ENCODE data around the gene NEK11.
"Not testable (repeated sequence)": the region's sequence is repeated elsewhere in the genome, so short reads cannot be mapped to it uniquely, and the experiment has no call there.

The NEK11 gene

DNA sequence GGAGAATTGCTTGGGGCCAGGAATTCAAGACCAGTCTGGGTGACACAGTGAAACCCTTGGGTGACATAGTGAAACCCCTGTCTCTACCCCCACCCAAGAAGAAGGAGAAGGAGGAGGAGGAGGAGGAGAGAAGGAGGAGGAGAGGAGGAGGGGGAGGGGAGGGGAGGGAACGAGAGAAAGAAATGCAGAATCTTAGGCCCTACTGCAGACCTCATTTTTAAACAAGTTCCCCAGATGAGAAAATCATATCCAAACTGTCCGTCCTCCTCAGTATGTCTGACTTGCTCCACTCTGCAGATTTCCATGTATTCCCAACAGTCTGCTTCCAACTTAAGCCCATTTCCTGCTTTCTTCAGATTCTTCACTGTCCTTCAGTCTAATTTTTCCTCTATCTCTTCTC is 291.0 kb downstream of the NEK11 start:
- FAIRE-seq = no peak

DNA sequence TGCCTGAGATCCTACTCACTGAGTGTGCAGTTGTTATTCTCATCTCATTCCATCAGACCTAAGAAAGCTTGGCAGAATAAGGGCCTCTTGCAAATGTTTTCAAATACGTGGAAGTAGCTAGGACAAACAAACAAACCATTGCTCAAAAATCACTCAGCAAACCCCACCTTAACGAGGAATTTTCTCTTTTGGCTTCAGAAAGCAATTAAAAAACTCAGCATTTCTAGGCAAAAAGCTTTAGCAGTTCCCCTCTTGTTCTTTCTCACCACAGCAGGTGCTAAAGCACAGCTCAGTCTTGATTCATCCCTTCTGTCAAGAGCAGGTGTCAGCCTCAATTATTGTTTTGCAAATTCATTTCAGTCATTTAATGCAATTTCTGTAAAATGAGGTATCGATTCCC is 296.3 kb downstream of the NEK11 start:
- no peak for FAIRE-seq

DNA sequence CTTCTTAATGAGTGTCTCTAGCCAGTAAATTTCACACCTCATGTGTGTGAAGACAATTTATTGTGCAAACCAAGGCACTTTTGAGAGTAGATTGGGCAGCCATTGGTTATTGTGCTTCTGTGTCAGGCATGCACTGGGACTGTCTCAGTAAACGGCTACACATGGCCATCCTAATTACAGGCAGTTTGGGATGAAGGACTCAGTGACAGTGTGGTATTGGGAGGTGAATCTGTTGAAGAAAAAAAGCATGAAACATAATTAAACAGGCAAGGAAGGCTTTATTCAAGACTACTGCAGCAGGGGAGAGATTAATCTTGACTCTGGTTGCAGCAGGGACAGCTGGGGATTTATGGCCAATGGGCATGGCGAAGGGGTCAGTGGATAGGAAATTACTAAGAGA is 297.1 kb downstream of the NEK11 start:
- FAIRE-seq = no peak

DNA sequence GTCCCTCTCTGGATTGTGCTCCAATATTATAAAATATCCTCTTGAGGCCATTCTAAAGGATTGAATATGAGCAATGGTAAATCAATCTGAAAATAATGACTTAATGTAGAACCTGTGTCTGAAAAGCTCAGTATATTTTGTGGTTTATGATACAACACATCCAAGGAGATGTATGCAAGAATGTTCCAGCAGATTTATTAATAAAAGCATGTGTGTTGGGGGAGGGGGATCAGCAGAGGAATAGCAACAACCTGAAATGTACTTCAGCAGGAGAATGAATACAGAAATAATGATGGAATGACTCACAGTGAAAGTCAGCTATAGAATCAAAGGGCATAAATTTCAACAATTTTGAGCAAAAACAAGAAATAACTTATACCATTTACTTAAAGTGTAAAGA is 298.2 kb downstream of the NEK11 start:
- no peak for FAIRE-seq

DNA sequence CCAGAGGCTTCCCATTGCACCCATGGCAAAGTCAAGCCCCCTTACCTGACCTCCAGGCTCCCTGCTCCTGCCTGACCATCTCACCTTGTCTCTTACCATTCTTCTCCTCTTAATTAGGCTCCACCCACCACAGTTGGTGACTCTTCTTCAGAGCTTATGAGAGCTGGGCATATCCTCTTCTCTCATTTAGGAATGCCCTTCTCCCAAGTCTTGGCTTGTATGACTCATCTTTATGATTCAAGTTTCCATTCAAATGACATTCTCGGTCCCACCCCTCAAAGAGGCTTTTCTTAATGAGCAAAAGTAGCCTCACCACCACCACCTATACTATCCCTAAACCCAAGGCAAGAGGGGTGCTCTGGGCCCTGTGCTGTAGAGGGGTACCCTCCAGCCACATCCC is 299.6 kb downstream of the NEK11 start:
- FAIRE-seq = no peak

DNA sequence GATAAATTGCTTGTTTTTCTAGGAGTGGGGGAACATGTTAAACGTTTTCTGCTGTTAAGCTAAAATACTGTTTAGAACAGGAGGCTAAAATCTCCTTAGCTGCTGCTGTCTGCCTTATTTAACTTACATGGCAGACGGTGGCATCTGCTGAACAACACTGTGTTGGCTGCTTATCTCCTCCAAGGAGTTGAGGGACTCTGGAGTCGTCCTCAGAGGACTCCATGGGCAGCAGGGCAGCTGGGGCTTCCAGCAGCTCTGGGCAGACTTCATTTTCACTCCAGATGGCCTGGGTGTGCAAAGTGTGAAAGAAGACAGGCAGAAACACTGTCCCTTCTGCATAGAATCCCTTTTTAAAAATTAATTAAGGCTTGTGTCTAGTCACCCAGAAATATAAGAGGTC is 302.0 kb downstream of the NEK11 start:
- FAIRE-seq = no peak

DNA sequence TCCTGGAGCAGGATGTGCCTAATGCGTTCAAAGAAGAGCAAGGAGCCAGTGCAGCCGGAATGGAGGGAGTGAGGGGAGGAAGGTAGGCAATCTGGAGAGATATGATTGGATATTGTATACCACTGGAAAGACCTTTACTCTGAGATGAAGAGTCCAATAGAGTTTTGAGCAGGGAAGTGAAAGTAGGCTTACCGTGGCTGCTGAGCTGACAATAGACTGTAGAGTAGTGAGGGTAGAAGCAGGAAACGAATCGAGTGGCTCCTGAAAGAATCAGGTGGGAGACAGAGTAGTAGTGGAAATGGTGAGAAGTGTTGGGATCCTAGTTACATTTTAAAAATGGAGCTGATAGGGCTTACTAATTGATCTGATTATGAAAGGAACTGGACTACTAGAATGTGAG is 303.1 kb downstream of the NEK11 start:
- FAIRE-seq = no peak

DNA sequence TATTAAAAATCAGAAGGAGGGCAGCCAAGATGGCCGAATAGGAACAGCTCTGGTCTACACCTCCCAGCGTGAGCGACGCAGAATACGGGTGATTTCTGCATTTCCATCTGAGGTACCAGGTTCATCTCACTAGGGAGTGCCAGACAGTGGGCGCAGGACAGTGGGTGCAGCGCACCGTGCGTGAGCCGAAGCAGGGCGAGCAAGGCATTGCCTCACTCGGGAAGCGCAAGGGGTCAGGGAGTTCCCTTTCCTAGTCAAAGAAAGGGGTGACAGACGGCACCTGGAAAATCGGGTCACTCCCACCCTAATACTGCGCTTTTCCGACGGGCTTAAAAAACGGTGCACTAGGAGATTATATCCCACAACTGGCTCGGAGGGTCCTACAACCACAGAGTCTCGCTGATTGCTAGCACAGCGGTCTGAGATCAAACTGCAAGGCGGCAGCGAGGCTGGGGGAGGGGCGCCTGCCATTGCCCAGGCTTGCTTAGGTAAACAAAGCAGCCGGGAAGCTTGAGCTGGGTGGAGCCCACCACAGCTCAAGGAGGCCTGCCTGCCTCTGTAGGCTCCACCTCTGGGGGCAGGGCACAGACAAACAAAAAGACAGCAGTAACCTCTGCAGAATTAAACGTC is 304.9 kb downstream of the NEK11 start:
- not testable (repeated sequence) for FAIRE-seq

DNA sequence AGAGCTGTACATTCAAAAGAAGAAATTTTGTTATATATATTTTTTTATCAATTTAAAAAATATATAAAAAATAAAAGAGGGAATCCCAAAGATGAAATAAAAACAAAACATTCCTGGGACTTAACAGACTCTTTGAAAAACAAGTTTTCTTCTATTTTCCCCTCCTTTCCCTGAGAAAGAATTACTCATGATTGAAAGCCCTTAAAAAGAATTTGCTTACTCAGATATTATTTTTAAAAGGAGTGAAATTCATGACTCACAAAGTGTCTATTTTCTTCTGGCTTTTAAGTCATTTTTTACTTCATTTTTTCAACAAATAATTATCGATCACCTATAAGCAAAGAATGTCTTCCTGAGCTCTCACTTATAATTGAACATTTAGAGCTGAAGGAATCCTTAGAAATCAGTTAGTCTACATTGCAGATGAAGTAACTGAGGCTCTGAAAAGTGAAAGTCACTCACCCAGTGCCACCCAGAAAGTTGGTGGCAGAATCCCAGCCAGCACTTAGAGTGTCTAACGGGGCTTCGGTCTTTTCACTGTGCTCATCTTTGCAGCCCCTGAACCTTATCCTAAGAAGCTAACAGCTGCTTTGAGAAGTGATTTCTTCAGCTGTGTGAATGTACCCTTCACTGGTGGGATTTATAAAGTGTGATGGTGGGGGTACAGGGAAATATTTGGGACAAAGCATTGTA is 312.4 kb downstream of the NEK11 start:
- FAIRE-seq = no peak

DNA sequence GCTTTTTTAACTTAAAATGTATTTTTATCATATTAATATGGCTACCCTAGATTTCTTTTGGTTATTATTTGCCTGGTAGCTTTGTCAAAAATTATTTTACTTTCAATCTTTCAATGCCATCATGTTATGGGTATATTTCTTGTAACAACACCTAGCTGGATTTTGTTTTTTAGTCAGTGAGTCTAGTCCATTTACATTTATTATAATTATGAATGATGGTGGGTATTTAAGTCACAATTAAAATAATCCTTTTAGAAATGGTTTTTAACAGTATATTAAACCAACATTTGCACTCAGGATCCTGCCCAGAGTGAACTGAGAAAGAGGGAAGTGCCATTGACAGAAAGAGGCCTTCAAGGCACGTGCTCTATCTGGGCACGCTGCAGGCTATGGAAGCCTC is 315.1 kb downstream of the NEK11 start:
- FAIRE-seq = no peak

DNA sequence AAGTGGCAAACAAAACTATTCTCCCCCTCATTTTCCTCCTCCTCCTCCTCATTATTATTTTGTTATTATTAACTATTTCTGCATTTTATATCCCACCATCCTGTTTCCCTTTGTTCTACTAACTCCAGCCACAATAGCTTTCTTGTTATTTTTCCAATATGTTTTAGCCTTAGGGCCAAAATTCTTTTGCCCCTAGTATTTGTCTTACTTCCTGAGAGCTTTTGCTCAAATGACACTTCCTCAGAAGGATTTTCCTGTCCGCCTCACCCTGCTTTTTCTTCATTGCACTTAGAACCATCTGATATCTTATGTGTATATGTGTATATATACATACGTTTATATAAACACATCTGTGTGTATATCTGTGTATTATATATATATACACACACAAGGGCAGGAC is 322.2 kb downstream of the NEK11 start:
- FAIRE-seq = no peak

DNA sequence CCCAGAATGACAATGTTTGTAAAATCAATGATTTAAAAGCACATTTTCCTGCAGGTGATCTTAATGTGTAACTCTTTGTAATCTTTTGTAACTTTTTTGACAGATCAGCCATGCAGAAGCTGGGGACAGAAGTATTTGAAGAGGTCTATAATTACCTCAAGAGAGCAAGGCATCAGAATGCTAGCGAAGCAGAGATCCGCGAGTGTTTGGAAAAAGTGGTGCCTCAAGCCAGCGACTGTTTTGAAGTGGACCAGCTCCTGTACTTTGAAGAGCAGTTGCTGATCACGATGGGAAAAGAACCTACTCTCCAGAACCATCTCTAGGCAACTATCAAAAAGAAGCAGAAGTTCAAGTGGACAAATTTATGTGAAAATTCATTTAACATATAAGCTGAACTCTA is 322.8 kb downstream of the NEK11 start:
- FAIRE-seq = no peak

DNA sequence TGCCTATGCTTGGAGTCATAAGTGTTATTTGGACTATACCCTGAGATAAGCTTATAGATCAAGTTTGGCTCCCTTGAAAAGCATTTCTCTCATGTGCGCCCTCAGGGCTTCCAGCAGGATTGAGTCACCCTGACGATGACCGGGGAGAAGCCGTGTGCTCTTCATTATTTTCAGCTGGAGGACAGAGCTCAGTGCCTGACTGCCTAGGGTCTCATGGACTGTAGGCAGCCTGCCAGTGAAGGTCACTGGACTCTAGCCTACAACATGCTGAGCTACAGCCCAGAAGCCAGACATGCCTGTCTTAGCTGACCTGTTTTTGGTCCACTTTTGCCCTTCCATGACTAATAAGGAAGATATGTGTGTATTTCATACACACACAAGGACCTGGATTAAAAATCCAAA is 323.3 kb downstream of the NEK11 start:
- no peak for FAIRE-seq

DNA sequence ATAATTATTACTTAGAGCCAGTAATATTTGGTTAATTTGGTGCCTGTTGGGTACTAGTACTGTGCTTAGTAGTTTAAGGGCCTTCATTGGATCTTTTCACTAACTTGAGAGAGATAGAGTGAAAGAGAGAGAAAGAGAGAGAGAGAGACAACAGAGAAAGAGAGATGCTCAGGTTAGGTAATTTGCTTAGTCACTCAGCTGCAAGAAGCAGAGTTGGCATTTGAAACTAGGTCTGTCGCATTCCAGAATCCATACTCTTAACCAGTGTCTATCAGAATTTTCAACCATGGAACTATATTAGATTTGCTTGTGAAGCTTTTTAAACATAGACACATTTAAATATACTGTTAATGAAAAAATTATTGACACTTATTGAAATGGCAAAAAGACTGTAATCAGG is 323.8 kb downstream of the NEK11 start:
- no peak for FAIRE-seq

DNA sequence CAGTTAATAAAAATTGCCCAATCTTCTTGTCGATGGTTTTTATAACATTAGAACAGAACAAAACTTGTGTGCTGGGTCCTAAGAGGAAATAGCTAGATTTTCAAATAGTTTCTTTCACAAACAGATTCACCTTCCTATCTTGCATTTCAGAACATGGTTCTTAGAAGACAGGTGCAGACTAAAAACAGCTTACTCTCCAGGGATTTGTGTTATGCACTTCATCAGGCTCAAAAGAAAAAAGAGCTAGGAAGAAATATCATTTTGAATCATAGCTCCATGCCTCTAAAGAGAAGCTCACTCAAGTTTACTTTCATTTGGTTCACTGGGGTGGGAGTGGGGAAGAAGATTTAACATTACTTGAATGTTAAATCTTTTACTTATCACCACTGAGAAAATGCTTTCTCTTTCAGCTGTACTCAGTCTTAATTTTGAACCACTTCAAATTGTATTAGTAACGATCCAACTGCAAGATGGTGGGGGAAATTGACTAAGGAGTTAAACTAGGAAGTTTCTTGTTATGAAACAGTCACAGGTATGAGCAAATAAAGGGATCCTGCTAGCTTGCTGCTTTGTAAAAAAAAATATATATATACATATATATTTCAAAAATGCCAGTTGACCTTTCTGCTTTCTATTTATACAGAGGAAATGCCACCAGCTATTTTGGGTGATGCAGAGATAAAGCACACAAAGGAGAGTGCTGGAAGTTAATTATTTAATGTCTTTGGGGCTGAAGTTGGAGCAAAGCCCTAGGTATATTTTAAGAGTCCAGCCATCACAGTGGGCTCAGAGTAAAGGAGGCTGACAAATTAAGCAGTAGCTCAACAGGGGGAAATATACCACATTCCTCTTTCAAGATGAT is 326.6 kb downstream of the NEK11 start:
- FAIRE-seq = no peak

DNA sequence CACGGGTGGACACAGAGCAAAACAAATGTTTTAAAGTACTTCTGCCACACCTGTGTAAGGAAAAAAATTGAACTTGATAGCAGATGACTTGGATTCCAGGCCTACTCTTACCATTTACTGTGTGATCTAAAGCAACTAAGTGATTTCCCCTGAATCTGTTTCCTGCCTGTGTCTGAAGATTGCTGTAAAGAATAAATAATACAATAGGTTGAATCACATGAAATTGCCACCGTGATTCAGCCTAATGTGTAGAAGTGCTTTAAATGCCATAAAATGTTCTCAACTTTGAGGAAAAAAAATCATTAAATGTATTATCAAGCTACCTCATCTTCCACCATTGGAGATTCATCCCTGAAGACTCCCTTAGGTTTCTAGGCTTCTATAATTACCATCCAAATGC is 327.3 kb downstream of the NEK11 start:
- FAIRE-seq = no peak

DNA sequence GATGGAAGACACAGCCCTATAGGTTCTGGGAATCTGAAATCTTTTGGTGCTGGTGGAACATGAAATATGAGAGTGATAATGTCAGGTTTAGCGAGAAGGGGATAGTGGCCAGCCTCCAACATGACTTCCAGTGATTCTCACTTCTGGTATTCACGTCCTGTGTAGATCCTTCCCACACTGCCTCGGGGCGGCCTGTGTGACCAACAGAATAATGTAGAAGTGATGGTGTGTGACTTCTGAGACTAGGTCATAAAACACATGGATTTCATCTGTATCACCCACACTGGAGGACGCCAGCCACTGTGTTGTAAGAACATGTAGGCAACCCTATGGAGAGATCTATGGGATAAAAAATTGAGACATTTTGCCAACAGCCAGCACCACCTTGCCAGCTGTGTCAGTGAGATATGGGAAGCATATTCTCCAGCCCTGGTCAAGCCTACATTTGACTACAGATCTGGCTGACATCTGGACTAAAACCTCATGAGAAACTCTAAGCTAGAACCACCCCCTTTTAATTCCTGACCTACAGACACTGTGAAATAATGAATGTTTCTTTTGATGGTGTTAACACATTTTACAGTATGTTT is 329.4 kb downstream of the NEK11 start:
- no peak for FAIRE-seq

DNA sequence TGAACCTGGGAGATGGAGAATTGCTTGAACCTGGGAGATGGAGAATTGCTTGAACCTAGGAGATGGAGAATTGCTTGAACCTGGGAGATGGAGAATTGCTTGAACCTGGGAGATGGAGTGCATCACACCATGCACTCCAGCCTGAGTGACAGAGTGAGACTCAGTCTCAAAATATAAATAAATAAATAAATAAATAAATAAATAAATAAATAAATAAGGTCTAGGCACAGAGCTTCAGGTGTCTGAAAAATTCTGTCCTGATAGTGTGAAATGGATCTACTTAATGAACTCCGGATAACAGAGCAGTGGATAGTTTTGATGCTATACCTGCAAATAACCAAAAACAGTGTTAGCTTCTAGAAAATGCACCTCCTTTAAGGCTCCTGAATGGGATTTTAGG is 330.6 kb downstream of the NEK11 start:
- no peak for FAIRE-seq

DNA sequence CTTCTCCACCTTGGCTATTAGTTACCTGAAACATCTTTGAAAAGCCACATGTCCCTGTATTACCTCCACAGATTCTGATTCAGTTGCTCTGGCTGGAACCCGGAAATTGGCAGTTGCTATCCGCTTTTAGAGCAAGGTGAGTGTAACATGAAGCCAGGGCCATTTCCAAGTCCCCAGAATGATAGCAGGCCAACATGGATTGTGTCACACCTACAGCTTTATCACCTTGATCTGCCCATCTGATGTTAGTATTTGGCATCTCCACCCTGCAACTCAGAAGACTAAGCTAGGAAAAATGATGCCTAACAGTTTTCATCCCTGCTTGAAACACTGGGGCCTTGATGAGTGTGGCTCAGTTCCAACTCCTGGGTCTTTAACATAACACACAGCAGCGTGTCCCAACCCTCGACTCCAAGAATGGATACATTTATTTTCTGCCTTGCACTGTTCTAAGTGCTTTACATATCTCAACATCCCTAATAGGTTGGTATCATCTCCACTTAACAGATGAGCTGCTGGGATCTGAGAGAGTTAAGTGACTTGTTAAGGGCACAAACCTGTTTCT is 333.6 kb downstream of the NEK11 start:
- no peak for FAIRE-seq

DNA sequence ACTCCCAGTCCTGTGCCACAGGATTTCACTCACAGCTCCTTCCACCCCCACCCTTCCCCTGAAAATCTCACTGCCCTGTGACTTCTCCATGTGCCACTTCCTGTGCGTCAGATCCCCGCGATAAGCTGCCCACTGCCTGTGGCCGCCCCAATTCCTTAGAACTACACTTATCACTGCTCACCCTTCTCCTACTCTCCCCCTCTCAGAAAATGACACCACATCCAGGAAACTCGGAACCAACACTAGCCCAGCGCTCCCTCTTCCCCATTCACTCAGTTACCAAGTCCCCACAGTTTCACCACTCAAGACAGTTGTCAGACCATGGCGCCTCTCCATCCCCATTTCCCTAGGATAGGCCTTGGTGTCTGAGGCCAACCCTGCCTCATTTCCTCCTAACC is 334.4 kb downstream of the NEK11 start:
- FAIRE-seq = not testable (repeated sequence)

DNA sequence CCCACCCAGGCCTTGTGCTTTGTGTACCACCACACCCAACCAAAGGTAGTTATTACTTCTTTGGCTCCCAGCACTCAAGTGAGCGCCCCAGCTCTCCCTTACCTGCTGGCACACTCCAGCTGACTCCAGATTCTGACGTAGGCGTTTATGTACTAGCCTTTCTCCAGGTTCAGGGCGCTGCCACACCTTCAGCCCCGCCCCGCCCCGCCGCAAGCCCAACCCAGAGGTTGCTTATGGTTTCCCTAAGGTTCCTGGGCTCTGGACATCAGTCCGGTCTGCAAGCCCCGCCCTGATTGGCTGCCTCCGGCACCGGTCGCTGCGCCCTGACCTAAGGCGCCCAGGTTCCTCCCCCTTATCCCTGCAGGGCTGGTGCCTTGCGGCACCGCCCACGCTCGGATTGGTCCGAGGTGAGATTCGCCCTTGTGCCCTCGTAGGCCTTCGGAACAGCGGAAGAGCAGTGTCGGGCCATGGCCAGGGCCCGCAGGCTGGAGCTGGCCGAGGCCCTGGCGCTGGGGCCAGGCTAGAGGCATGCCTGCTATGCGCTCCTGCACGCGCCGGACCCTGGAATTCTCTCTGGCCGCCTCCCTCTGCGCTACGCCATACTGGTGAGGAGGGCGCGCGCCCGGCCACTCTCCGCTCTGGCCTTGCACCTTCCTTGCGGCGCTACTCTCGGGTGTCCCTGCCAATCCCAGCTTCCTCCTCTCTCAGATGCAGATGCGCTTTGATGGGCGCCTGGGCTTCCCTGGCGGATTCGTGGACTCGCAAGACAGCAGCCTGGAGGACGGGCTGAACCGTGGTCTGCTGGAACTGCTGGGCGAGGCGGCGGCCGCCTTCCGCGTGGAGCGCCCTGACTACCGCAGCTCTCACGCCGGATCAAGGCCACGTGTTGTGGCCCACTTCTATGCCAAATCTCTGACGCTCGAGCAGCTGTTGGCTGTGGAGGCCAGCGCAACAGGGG is 335.1 kb downstream of the NEK11 start:
- no peak for FAIRE-seq

DNA sequence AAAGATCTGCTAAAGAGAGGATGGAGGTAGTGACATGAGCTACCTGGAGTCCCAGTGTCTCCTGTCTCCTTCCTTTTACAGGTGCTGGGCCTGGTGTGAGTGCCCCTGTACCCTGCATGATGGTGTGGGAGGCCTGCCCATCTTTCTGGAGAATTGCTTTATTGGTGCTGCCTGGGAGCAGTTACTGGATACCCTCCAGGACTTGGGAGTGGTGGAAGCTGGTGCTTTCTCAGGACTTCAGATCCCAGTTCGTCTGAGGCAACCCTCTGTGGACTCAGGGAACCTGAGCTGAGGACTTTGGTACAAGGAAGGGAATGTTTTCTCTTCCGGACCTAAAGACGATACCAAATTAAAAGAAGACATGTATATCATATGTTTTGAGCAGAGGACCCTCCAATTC is 336.6 kb downstream of the NEK11 start:
- FAIRE-seq = no peak

Data from endometrium (tissue), 2 donors.